ENCODE data around the gene SEBOX. TPM values are rescaled to one million over a fixed set of nuclear protein-coding genes. Genes with fewer than 3 reads are reported as not detected.

Gene SEBOX
- polyA plus RNA-seq, 1 experiment, result not detected

GRCh38 chr17:28372945-28373274 is 7.9 kb upstream of the SEBOX start:
- no peak for DNase-seq (ENCODE audit: low read depth, low spot score)
- H3K9me3 ChIP-seq (ENCODE audit: control insufficient read depth, insufficient read depth, low read length), result no peaks in the 10 kb centered on the region; the same call in 1 of the 2 replicates
- TF ChIP-seq, protein P1, sequence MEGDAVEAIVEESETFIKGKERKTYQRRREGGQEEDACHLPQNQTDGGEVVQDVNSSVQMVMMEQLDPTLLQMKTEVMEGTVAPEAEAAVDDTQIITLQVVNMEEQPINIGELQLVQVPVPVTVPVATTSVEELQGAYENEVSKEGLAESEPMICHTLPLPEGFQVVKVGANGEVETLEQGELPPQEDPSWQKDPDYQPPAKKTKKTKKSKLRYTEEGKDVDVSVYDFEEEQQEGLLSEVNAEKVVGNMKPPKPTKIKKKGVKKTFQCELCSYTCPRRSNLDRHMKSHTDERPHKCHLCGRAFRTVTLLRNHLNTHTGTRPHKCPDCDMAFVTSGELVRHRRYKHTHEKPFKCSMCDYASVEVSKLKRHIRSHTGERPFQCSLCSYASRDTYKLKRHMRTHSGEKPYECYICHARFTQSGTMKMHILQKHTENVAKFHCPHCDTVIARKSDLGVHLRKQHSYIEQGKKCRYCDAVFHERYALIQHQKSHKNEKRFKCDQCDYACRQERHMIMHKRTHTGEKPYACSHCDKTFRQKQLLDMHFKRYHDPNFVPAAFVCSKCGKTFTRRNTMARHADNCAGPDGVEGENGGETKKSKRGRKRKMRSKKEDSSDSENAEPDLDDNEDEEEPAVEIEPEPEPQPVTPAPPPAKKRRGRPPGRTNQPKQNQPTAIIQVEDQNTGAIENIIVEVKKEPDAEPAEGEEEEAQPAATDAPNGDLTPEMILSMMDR (IDR thresholded peaks at IDR 0.05; ENCODE audit: low read depth, low read length), result no peak
- ChIA-PET CTCF (no interaction called here), POLR2A (no interaction called here)
- peak overlapping the region; percentile 69 for H3K4me3 ChIP-seq (ENCODE audit: low read depth, low read length)
- H3K27me3 ChIP-seq (ENCODE audit: control insufficient read depth, insufficient read depth, low read length), result no peaks in the 10 kb centered on the region
- no peak overlapping the region for H3K27ac ChIP-seq (ENCODE audit: low read depth, low read length)

- Histone ChIP-seq H3K27ac (ENCODE audit: low read depth, low read length) (no peak overlapping the region), H3K27me3 (ENCODE audit: control insufficient read depth, insufficient read depth, low read length) (no peaks in the 10 kb centered on the region), H3K4me3 (ENCODE audit: low read depth, low read length) (peak overlapping the region; percentile 69), H3K9me3 (ENCODE audit: control insufficient read depth, insufficient read depth, low read length) (no peaks in the 10 kb centered on the region; the same call in 1 of the 2 replicates)
- TF ChIP-seq, protein P1 (IDR thresholded peaks at IDR 0.05; ENCODE audit: low read depth, low read length), result no peak
- CTCF ChIA-PET, result no interaction called here
- POLR2A ChIA-PET, result interaction anchor here (0.7 to 3.8 kb wide), 3 partner anchors 15 to 59 kb away, joined by 3 to 17 read pairs (median 7); partner anchors contain the start of genes IFT20, POLDIP2 and TNFAIP1
- DNase-seq (ENCODE audit: low read depth, low spot score), result no peak
These were observed 7.4 kb upstream of the SEBOX start for GRCh38 chr17:28372203-28372944.

DNA sequence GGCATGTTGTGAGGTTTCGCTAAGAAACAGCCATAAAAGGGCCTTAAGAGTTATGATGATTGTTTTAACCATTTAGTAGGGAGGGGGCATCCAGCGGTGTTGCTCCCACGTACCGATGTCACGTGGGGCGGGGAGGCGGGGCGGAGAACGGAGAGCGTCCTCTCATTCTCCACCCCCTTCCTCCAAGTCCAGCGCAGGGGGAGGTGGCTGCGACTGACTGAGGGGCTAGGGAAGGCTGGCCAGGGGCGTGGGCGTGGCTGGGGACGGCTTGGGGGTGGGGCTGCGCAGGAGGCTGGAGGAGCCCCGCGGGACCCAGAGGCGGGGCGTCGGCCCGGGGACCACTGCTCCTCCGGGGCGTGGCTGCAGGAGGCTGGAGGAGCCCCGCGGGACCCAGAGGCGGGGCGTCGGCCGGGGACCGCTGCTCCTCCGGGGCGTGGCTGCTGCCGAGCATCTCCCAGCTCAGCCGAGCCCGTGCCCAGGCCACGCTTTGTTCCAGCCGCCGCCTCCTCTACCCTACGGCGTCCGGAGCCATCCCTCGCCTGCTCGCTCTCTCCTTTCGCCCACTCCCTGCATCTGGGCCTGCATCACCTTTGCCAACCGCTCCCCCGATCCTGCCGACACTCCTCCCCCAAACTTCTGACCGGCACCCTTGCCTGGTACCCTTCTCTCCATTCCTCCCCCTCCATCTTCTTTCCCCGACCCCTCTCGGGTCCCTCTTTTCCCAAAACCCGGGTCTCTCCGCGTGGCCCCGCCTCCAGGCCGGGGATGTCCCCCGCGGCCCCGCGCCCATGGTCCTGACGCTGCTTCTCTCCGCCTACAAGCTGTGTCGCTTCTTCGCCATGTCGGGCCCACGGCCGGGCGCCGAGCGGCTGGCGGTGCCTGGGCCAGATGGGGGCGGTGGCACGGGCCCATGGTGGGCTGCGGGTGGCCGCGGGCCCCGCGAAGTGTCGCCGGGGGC is 6.5 kb upstream of the SEBOX start, which contains the start of gene SARM1:
Gene SARM1, plus strand, starts transcription at position 450 of the 958 bp plus-strand sequence. Its CDS starts 339 bp downstream, at position 789.
- Histone ChIP-seq H3K27ac (ENCODE audit: low read depth, low read length) (peak within 1 kb of the TSS; percentile 0), H3K9me3 (ENCODE audit: control insufficient read depth, insufficient read depth, low read length) (no peaks in the 10 kb centered on the region; the same call in 1 of the 2 replicates), H3K4me3 (ENCODE audit: low read depth, low read length) (peak within 1 kb of the TSS; percentile 69), H3K27me3 (ENCODE audit: control insufficient read depth, insufficient read depth, low read length) (no peaks in the 10 kb centered on the region)
- TF ChIP-seq, protein P1 (IDR thresholded peaks at IDR 0.05; ENCODE audit: low read depth, low read length), result no peak
- POLR2A ChIA-PET, result interaction anchor here (0.6 to 3.8 kb wide), 5 partner anchors 14 to 333 kb away, joined by 3 to 17 read pairs (median 3); partner anchors contain the start of genes IFT20, POLDIP2 and TNFAIP1
- DNase-seq (ENCODE audit: low read depth, low spot score), result peak; percentile 76
- CTCF ChIA-PET, result interaction anchor here (0.6 kb wide), 1 partner anchor 45 kb away, joined by 3 read pairs; no protein-coding TSS in a partner anchor

DNA sequence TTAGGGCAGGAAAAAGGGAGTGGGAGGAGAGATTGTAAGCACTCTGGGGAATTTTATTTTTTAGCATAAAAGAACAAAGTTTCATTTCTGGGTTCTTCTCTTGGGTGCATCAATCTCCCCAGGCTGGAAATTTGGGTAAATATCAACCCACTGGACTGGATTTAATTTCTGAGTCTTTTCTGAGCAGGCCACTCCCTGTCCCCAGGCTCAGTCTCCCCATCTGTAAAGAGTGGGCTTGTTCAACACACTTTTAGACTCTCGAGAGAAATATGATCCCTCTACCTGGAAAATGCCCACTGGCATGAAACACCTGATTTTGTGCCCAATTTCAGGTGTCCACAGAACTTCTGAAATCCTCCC is 5.7 kb upstream of the SEBOX start:
- TF ChIP-seq, protein P1 (IDR thresholded peaks at IDR 0.05; ENCODE audit: low read depth, low read length), result no peak
- CTCF ChIA-PET, result interaction anchor here (0.6 to 1.4 kb wide), 2 partner anchors 46 to 167 kb away, joined by 3 to 4 read pairs; no protein-coding TSS in a partner anchor
- no peak overlapping the region for H3K4me3 ChIP-seq (ENCODE audit: low read depth, low read length)
- H3K27ac ChIP-seq (ENCODE audit: low read depth, low read length), result peak overlapping the region; percentile 0
- POLR2A ChIA-PET, result interaction anchor here (1.7 to 3.8 kb wide), 2 partner anchors 13 to 35 kb away, joined by 7 to 17 read pairs; partner anchors contain the start of genes IFT20, POLDIP2 and TNFAIP1
- DNase-seq (ENCODE audit: low read depth, low spot score), result no peak
- H3K27me3 ChIP-seq (ENCODE audit: control insufficient read depth, insufficient read depth, low read length), result no peaks in the 10 kb centered on the region
- no peaks in the 10 kb centered on the region; the same call in 1 of the 2 replicates for H3K9me3 ChIP-seq (ENCODE audit: control insufficient read depth, insufficient read depth, low read length)
